CD4-positive, alpha-beta memory T cell (primary cell): ENCODE measurements around the gene MAF. TPM values are rescaled to one million over a fixed set of nuclear protein-coding genes. Genes with fewer than 3 reads are reported as not detected.

Source experiments
- CTCF ChIA-PET: fragments of 350-600 bp; sonication (Branson Sonifier 250); formaldehyde crosslinking; loops from one replicate; lab custom pipeline; 2021; ENCODE audit warnings: inconsistent platforms; ENCODE audit not compliant: partially characterized antibody; lab: Charles Lee
- POLR2A ChIA-PET: fragments of 350-600 bp; sonication (Branson Sonifier 250); formaldehyde crosslinking; loops from one replicate; lab custom pipeline; 2021; ENCODE audit not compliant: partially characterized antibody; lab: Charles Lee
- DNase-seq, 5 donors: peaks; one replicate each; pipeline versions ENCODE4 v3.0.0 to v3.0.0-alpha.2; 2020 to 2022; ENCODE audit warnings: mixed read lengths in 1 of 5
- H3K27ac ChIP-seq: one replicate; pipeline ENCODE4 v1.7.0; 2013; ENCODE audit warnings: low read depth, low read length
- H3K27me3 ChIP-seq: 2 replicates; pipeline ENCODE4 v1.7.0; 2013; ENCODE audit warnings: mild to moderate bottlenecking, low read length, moderate library complexity; ENCODE audit not compliant: insufficient read depth
- H3K36me3 ChIP-seq: 2 replicates; pipeline ENCODE4 v1.7.0; 2013; ENCODE audit warnings: mild to moderate bottlenecking, low read length, moderate library complexity; ENCODE audit not compliant: insufficient read depth
- H3K4me1 ChIP-seq: 2 replicates; pipeline ENCODE4 v1.7.0; 2013; ENCODE audit warnings: mild to moderate bottlenecking, low read length, moderate library complexity; ENCODE audit not compliant: insufficient read depth
- H3K4me3 ChIP-seq, 2 donors: one replicate each; pipeline ENCODE4 v1.7.0; 2013; ENCODE audit warnings: low read length in 2 of 2, mild to moderate bottlenecking in 1 of 2
- H3K9me3 ChIP-seq, 2 donors: one replicate each; pipeline ENCODE4 v1.7.0; 2013; ENCODE audit warnings: low read length in 2 of 2, control low read depth in 1 of 2; ENCODE audit not compliant: control insufficient read depth in 1 of 2
- H3K27ac Mint-ChIP-seq, 7 donors: one replicate each; pipeline ENCODE4 v1.8.0; 2020 to 2021; ENCODE audit warnings: mixed read lengths in 7 of 7, mild to moderate bottlenecking in 6 of 7, inconsistent platforms in 3 of 7, moderate library complexity in 3 of 7
- H3K27me3 Mint-ChIP-seq, 2 donors: one replicate each; pipeline ENCODE4 v1.8.0; 2020 to 2021; ENCODE audit warnings: mixed read lengths in 2 of 2
- H3K36me3 Mint-ChIP-seq, 2 donors: one replicate each; pipeline ENCODE4 v1.8.0; 2020 to 2021; ENCODE audit warnings: mixed read lengths in 2 of 2, inconsistent platforms in 1 of 2, mild to moderate bottlenecking in 1 of 2
- H3K4me1 Mint-ChIP-seq, 4 donors: one replicate each; pipeline ENCODE4 v1.8.0; 2020 to 2021; ENCODE audit warnings: mixed read lengths in 4 of 4, mild to moderate bottlenecking in 1 of 4
- H3K4me3 Mint-ChIP-seq, 8 donors: one replicate each; pipeline ENCODE4 v1.8.0; 2020 to 2021; ENCODE audit warnings: mixed read lengths in 8 of 8, mild to moderate bottlenecking in 7 of 8, moderate library complexity in 6 of 8, inconsistent platforms in 3 of 8
- H3K9me3 Mint-ChIP-seq, 8 donors: one replicate each; pipeline ENCODE4 v1.8.0; 2020 to 2021; ENCODE audit warnings: mixed read lengths in 8 of 8, mild to moderate bottlenecking in 5 of 8, inconsistent platforms in 3 of 8, moderate library complexity in 1 of 8
- intact Hi-C: fragments of 100-400 bp; cut with micrococcal nuclease; formaldehyde crosslinking; loops from one replicate; pipeline ENCODE4 v1.15.1; 2023
- polyA plus RNA-seq, 2 donors: library from polyadenylated mRNA; unstranded; fragments of 300-500 nt; fragmentation: Illumina TruSeq; gene quantifications; one replicate each; pipeline ENCODE4 v1.2.3, GENCODE V29; 2021
- total RNA-seq, 2 experiments: library from RNA; stranded (reverse); gene quantifications; one replicate each; pipeline ENCODE4 v1.2.3, GENCODE V29; 2021

MAF gene
- total and polyA plus RNA-seq, 4 experiments from 2014 or later = 1.1 to 79.4 (median 39.2) TPM

DNA sequence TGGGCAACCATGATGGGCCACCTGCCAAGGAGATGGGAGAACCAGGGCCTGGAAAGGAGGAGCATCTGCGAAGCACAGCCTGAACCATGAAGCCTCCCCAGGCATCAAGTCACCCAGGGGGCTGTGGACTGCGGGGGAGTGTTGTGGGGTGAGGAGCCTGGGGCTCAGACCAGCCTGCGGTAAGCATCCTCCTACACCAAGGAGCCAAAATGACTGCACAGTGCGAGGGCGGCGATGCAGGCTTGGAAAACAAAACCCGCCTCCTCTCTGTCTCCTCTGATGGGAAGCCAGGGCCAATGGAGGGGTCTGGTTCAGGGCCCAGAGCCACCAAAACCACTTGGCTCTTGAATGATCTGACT, 18.1 kb upstream of the MAF start:
- peaks cover 0 to 3% (median 0%) of the 10 kb centered on the region in 8 donors for H3K9me3 Mint-ChIP-seq
- peaks cover 23 to 32% (median 29%) of the 10 kb centered on the region in 4 donors for H3K4me1 Mint-ChIP-seq
- Histone ChIP-seq H3K36me3 (no peaks in the 10 kb centered on the region), H3K27me3 (no peaks in the 10 kb centered on the region), H3K4me3 (peak overlapping the region in 1 of 2 donors; percentile 14), H3K27ac (peak overlapping the region; percentile 21), H3K9me3 (no peaks in the 10 kb centered on the region), H3K4me1 (peaks cover 27% of the 10 kb centered on the region)
- H3K27me3 Mint-ChIP-seq = no peaks in the 10 kb centered on the region
- POLR2A ChIA-PET = interaction anchor here (0.6 to 1.3 kb wide), 3 partner anchors 16 to 21 kb away, joined by 3 to 4 read pairs (median 3); partner anchors contain the start of gene MAF
- H3K36me3 Mint-ChIP-seq = no peaks in the 10 kb centered on the region
- peak overlapping the region; percentile 52 to 93 (median 83) for H3K27ac Mint-ChIP-seq
- H3K4me3 Mint-ChIP-seq = peak overlapping the region in 6 of 8 donors; percentile 33 to 71 (median 46)
- intact Hi-C loops = no loop called here
- DNase-seq = no peak
- CTCF ChIA-PET = no interaction called here

DNA sequence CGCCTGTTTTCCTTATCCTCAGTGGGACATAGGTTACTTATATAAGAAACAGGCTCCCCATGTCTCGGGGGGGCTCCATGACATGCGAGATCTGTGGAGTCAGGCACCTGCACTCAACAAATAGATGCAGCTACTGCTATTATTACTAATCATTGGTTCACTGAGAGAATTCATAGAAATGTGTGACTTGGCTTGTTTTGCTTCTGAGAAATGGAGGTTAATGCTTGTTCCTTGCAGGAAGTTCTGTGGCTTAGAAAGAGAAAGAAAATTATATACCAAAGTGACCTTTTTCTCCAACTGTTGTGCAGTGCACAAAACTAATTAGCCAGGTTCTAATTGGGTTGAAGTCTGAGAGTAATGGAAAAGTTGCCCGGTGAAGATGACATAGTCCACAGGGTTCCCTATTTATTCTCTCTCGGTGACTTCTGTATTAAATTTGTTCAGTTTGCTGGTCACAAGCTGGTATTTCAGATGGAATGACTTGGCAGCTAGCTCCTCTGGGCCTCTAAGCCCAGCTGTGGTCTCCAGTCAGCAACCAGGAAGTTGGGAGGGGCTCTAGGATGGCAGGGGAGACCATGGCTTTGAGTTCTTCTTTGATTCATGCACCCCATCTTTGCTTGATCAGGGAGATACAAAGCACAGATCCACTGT, 17.6 kb upstream of the MAF start:
- Mint-ChIP-seq H3K4me1 (peaks cover 23 to 32% (median 29%) of the 10 kb centered on the region in 4 donors), H3K27ac (peak overlapping the region; percentile 52 to 93 (median 83)), H3K4me3 (peak overlapping the region in 7 of 8 donors; percentile 43 to 73 (median 55)), H3K36me3 (no peaks in the 10 kb centered on the region), H3K9me3 (peaks cover 0 to 5% (median 0%) of the 10 kb centered on the region in 8 donors), H3K27me3 (no peaks in the 10 kb centered on the region)
- H3K4me1 ChIP-seq = peaks cover 27% of the 10 kb centered on the region
- no peak for DNase-seq
- intact Hi-C loops = no loop called here
- H3K36me3 ChIP-seq = no peaks in the 10 kb centered on the region
- ChIA-PET CTCF (interaction anchor here (1.1 to 1.3 kb wide), 2 partner anchors 17 to 357 kb away, joined by 3 to 7 read pairs; partner anchors contain the start of gene MAF), POLR2A (interaction anchor here (1.3 to 1.4 kb wide), 2 partner anchors 11 to 22 kb away, joined by 4 read pairs; no protein-coding TSS in a partner anchor)
- H3K27ac ChIP-seq = peak overlapping the region; percentile 21
- H3K27me3 ChIP-seq = no peaks in the 10 kb centered on the region
- no peaks in the 10 kb centered on the region for H3K9me3 ChIP-seq
- peak overlapping the region in 1 of 2 donors; percentile 14 for H3K4me3 ChIP-seq

DNA sequence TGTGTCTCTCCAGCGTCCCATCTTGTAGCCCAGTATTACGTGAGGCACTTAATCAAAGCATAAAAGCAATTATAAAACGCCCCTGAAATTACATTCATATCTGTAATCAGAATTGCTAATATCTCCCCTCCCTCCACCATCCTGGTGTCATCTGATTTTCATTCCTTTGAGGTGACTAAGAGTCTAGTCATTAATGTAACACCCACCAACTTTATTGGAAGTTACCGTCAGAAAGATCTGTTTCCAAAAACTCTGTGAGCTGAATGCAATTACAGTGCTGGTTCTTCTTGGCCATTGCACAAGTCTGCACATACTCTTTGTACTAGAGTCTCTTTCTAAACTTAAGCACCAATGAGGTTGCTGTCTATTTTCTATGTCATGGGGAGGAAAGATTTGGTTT, 12.5 kb upstream of the MAF start:
- H3K9me3 ChIP-seq = no peaks in the 10 kb centered on the region
- ChIA-PET CTCF (no interaction called here), POLR2A (no interaction called here)
- Mint-ChIP-seq H3K4me3 (no peak overlapping the region), H3K4me1 (peaks cover 12 to 19% (median 14%) of the 10 kb centered on the region in 4 donors), H3K9me3 (peaks cover 0 to 2% (median 0%) of the 10 kb centered on the region in 8 donors), H3K27me3 (no peaks in the 10 kb centered on the region), H3K36me3 (no peaks in the 10 kb centered on the region), H3K27ac (no peak overlapping the region)
- H3K36me3 ChIP-seq = no peaks in the 10 kb centered on the region
- H3K4me3 ChIP-seq = no peak overlapping the region
- H3K27ac ChIP-seq = no peak overlapping the region
- peaks cover 12% of the 10 kb centered on the region for H3K4me1 ChIP-seq
- H3K27me3 ChIP-seq = no peaks in the 10 kb centered on the region
- no peak for DNase-seq
- intact Hi-C loops = no loop called here

DNA sequence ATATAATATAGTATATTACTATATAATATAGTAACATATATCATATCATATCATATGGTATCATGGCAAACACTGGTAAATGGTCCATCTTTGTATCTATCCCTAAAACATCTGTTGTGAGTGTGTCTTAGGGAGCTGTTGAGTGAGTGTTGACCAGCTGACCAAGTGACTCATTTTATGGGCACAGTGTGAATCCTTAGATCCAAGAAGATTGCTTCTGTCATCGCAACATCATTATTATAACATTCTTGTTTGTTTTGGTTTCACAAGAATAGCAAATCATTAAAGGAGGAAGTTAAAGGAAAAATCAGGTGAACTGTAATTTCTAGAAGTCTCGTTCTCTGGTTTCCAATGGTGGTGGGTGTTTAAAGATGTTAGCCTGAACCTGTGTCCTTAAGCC, 11.7 kb upstream of the MAF start:
- Histone ChIP-seq H3K4me1 (peaks cover 4% of the 10 kb centered on the region), H3K36me3 (no peaks in the 10 kb centered on the region), H3K4me3 (no peak overlapping the region), H3K27ac (no peak overlapping the region), H3K27me3 (no peaks in the 10 kb centered on the region), H3K9me3 (no peaks in the 10 kb centered on the region)
- ChIA-PET CTCF (no interaction called here), POLR2A (no interaction called here)
- Mint-ChIP-seq H3K4me1 (peaks cover 4 to 11% (median 7%) of the 10 kb centered on the region in 4 donors), H3K27me3 (no peaks in the 10 kb centered on the region), H3K9me3 (peaks cover 0 to 2% (median 0%) of the 10 kb centered on the region in 8 donors), H3K27ac (no peak overlapping the region), H3K36me3 (no peaks in the 10 kb centered on the region), H3K4me3 (no peak overlapping the region)
- DNase-seq = no peak
- intact Hi-C loops = no loop called here

DNA sequence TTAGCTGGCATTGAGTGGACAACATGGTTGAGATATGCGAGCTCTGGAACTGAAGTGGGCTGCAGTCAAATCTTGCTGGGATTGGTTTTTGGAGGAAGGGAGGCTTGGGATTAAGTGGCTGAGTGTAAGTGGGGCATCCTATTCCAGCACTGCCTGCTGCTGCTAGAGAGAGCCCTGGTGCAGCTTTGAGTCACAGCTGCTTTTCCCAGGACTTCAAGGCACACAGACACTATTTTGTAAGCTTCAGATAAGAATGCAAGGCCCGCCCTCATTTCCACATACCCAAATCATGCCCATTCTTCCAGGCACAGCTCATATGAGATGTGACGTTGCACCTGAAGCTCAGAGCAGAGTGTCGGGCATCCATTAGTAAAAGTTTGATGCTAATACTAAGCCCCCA, 10.2 kb upstream of the MAF start:
- CTCF ChIA-PET = no interaction called here

DNA sequence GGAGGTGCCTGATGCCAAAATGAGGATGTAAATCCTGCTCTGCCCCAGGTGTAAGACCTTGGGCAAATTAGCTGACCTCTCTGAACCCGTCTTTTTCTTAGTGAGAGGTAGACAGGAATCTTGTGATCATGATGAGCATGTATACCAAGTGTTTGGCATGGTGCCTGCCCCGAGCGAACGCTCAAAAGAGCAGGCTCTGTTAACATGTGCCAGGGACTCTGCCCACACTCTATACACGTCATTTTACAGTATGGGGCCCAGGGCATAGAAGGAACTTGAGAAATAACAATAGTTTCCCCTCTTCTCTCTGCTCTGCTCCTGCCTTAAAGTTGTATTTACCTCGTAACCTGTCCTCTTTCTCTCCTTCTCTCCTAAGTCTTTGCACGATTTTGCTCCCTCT, 9.3 kb upstream of the MAF start:
- DNase-seq = no peak
- Histone ChIP-seq H3K36me3 (no peaks in the 10 kb centered on the region), H3K9me3 (no peaks in the 10 kb centered on the region), H3K4me3 (no peak overlapping the region), H3K4me1 (peaks cover 16% of the 10 kb centered on the region), H3K27me3 (no peaks in the 10 kb centered on the region), H3K27ac (no peak overlapping the region)
- Mint-ChIP-seq H3K4me1 (peaks cover 8 to 19% (median 13%) of the 10 kb centered on the region in 4 donors), H3K36me3 (no peaks in the 10 kb centered on the region), H3K4me3 (peak overlapping the region in 2 of 8 donors; percentile 6 to 18), H3K9me3 (peaks cover 0 to 2% (median 0%) of the 10 kb centered on the region in 8 donors), H3K27ac (peak overlapping the region in 3 of 7 donors; percentile 69 to 72 (median 71)), H3K27me3 (no peaks in the 10 kb centered on the region)
- POLR2A ChIA-PET = interaction anchor here (1.4 to 2.9 kb wide), 2 partner anchors 9 to 30 kb away, joined by 3 to 16 read pairs; partner anchors contain the start of gene MAF
- intact Hi-C loops = loop anchor here (10.0 kb wide), 2 partner anchors 475 to 865 kb away; no protein-coding TSS in a partner anchor
- CTCF ChIA-PET = no interaction called here

More for the DNA sequence above, 10.2 kb upstream of the MAF start:
- no peak for DNase-seq
- Mint-ChIP-seq H3K36me3 (no peaks in the 10 kb centered on the region), H3K27ac (no peak overlapping the region), H3K4me1 (peaks cover 4 to 12% (median 8%) of the 10 kb centered on the region in 4 donors), H3K4me3 (no peak overlapping the region), H3K9me3 (peaks cover 0 to 2% (median 0%) of the 10 kb centered on the region in 8 donors), H3K27me3 (no peaks in the 10 kb centered on the region)
- Histone ChIP-seq H3K36me3 (no peaks in the 10 kb centered on the region), H3K27ac (no peak overlapping the region), H3K4me3 (no peak overlapping the region), H3K9me3 (no peaks in the 10 kb centered on the region), H3K27me3 (no peaks in the 10 kb centered on the region), H3K4me1 (peaks cover 7% of the 10 kb centered on the region)
- POLR2A ChIA-PET = interaction anchor here (2.9 kb wide), 1 partner anchor 10 kb away, joined by 16 read pairs; the partner anchor contains the start of gene MAF
- intact Hi-C loops = no loop called here

DNA sequence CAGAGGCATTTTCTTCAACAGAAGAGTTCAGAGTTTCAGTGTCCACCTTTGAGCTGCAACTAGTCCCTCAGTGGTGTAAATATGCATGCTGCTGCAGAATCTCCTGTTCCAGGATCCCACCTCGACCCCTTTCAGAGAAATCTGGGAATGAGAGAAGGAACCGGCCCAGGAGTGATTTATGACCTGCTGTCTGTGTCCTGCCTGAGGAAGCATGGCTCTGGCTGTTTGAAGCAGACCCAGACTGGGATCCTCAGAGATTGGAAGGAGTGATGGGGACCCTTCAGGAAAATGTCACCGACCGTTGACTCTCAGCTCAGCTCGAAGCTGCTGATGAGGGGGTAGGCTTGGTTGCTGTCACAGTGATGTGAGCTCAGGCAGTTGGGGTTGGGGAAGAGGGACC, 8.4 kb upstream of the MAF start:
- intact Hi-C loops = loop anchor here (10.0 kb wide), 2 partner anchors 476 to 864 kb away; no protein-coding TSS in a partner anchor
- ChIA-PET CTCF (interaction anchor here (1.1 to 1.3 kb wide), 2 partner anchors 9 to 31 kb away, joined by 3 to 4 read pairs; no protein-coding TSS in a partner anchor), POLR2A (interaction anchor here (0.5 to 2.9 kb wide), 3 partner anchors 8 to 344 kb away, joined by 3 to 16 read pairs (median 3); partner anchors contain the start of gene MAF)
- Histone ChIP-seq H3K27me3 (no peaks in the 10 kb centered on the region), H3K27ac (no peak overlapping the region), H3K4me1 (peaks cover 16% of the 10 kb centered on the region), H3K9me3 (no peaks in the 10 kb centered on the region), H3K4me3 (no peak overlapping the region), H3K36me3 (no peaks in the 10 kb centered on the region)
- Mint-ChIP-seq H3K27me3 (no peaks in the 10 kb centered on the region), H3K36me3 (no peaks in the 10 kb centered on the region), H3K9me3 (peaks cover 0 to 2% (median 0%) of the 10 kb centered on the region in 8 donors), H3K4me1 (peaks cover 9 to 26% (median 18%) of the 10 kb centered on the region in 4 donors), H3K27ac (no peak overlapping the region), H3K4me3 (no peak overlapping the region)
- no peak for DNase-seq
